ENCODE results near the gene LSM12.

Gene LSM12

GRCh38 chr17:43994272-43995149, 72.0 kb downstream of the LSM12 start:
- H3K4me1 ChIP-seq (ENCODE audit: control insufficient read depth, low read length) = peaks cover 3% of the 10 kb centered on the region; the same call in 1 of the 2 replicates
- no peaks in the 10 kb centered on the region for H3K36me3 ChIP-seq (ENCODE audit: control insufficient read depth, low read length)
- 0 out of 2 replicates have a peak overlapping the region, but pooled peaks have one; percentile 7 for H3K4me3 ChIP-seq (ENCODE audit: low read length)
- H3K79me2 ChIP-seq (ENCODE audit: control insufficient read depth, low read length) = no peaks in the 10 kb centered on the region
- no peaks in the 10 kb centered on the region for H3K9me2 ChIP-seq (replicated peaks; ENCODE audit: control insufficient read depth, low read length)
- H3K9me3 ChIP-seq (ENCODE audit: control insufficient read depth, insufficient read depth, low read length) = no peaks in the 10 kb centered on the region
- H3F3A ChIP-seq (ENCODE audit: control insufficient read depth, insufficient read depth) = no peaks in the 10 kb centered on the region
- H4K20me1 ChIP-seq (ENCODE audit: control insufficient read depth, insufficient read depth, low read depth, low read length) = no peaks in the 10 kb centered on the region
- no peak overlapping the region for H3K27ac ChIP-seq (ENCODE audit: low read depth, low read length)
- no peak for TF ChIP-seq EZH2phosphoT487 (IDR thresholded peaks at IDR 0.05; ENCODE audit: borderline replicate concordance, low read length)
- peak; percentile 79 for TF ChIP-seq CTCF (IDR thresholded peaks at IDR 0.05; ENCODE audit: low read depth, low read length, poor library complexity, severe bottlenecking)
- H3K27me3 ChIP-seq (ENCODE audit: control insufficient read depth, low read length) = peaks cover 10% of the 10 kb centered on the region; the same call in 1 of the 2 replicates
- H3K4me2 ChIP-seq (ENCODE audit: low read length) = peak overlapping the region; percentile 50

- Histone ChIP-seq H3K4me1 (ENCODE audit: control insufficient read depth, low read length) (peaks cover 3% of the 10 kb centered on the region; the same call in 1 of the 2 replicates), H3K9me3 (ENCODE audit: control insufficient read depth, insufficient read depth, low read length) (no peaks in the 10 kb centered on the region), H3F3A (ENCODE audit: control insufficient read depth, insufficient read depth) (no peaks in the 10 kb centered on the region), H3K79me2 (ENCODE audit: control insufficient read depth, low read length) (no peaks in the 10 kb centered on the region), H4K20me1 (ENCODE audit: control insufficient read depth, insufficient read depth, low read depth, low read length) (no peaks in the 10 kb centered on the region), H3K36me3 (ENCODE audit: control insufficient read depth, low read length) (no peaks in the 10 kb centered on the region), H3K27me3 (ENCODE audit: control insufficient read depth, low read length) (peaks cover 7% of the 10 kb centered on the region; the same call in 1 of the 2 replicates), H3K27ac (ENCODE audit: low read depth, low read length) (no peak overlapping the region), H3K4me3 (ENCODE audit: low read length) (no peak overlapping the region), H3K9me2 (replicated peaks; ENCODE audit: control insufficient read depth, low read length) (no peaks in the 10 kb centered on the region), H3K4me2 (ENCODE audit: low read length) (no peak overlapping the region)
- TF ChIP-seq CTCF (IDR thresholded peaks at IDR 0.05; ENCODE audit: low read depth, low read length, poor library complexity, severe bottlenecking) = no peak
- no peak for TF ChIP-seq EZH2phosphoT487 (IDR thresholded peaks at IDR 0.05; ENCODE audit: borderline replicate concordance, low read length)
These were observed 73.8 kb downstream of the LSM12 start for GRCh38 chr17:43992641-43993040.

- Histone ChIP-seq H3K4me2 (ENCODE audit: low read length) (no peak overlapping the region), H3K27me3 (ENCODE audit: control insufficient read depth, low read length) (no peaks in the 10 kb centered on the region), H3K9me2 (replicated peaks; ENCODE audit: control insufficient read depth, low read length) (no peaks in the 10 kb centered on the region), H3K36me3 (ENCODE audit: control insufficient read depth, low read length) (no peaks in the 10 kb centered on the region), H4K20me1 (ENCODE audit: control insufficient read depth, insufficient read depth, low read depth, low read length) (no peaks in the 10 kb centered on the region), H3K4me1 (ENCODE audit: control insufficient read depth, low read length) (no peaks in the 10 kb centered on the region), H3K4me3 (ENCODE audit: low read length) (no peak overlapping the region), H3K79me2 (ENCODE audit: control insufficient read depth, low read length) (no peaks in the 10 kb centered on the region), H3F3A (ENCODE audit: control insufficient read depth, insufficient read depth) (no peaks in the 10 kb centered on the region), H3K9me3 (ENCODE audit: control insufficient read depth, insufficient read depth, low read length) (no peaks in the 10 kb centered on the region), H3K27ac (ENCODE audit: low read depth, low read length) (no peak overlapping the region)
- TF ChIP-seq EZH2phosphoT487 (IDR thresholded peaks at IDR 0.05; ENCODE audit: borderline replicate concordance, low read length) (no peak), CTCF (IDR thresholded peaks at IDR 0.05; ENCODE audit: low read depth, low read length, poor library complexity, severe bottlenecking) (no peak)
These were observed 78.2 kb downstream of the LSM12 start for GRCh38 chr17:43988301-43988700.
